Astrocyte of the hippocampus (primary cell): ENCODE results near the gene NALCN.

Experiments
- DNase-seq: peaks from one replicate; pipeline ENCODE4 v3.0.0; 2011; ENCODE audit warnings: low read depth, low spot score

The NALCN gene

DNA sequence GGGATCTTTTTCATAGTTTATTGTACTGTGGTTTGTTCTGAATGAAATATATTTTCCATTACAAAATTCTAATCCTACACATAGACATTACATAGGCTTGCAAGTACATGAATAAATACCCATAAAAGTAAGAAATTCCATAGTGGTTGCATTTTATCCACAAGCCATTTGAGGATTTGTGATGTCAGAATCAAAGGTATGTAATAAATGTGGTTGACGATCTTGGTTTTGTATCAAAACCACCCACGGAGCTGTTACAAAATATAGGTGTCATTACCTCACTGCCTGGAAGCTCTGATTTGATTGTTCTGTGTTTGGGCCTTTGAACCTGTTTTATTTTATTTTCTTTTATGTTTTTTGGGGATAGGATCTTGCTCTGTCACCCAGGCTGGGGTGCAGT is 125.1 kb downstream of the NALCN start:
- peak; percentile 49 for DNase-seq

DNA sequence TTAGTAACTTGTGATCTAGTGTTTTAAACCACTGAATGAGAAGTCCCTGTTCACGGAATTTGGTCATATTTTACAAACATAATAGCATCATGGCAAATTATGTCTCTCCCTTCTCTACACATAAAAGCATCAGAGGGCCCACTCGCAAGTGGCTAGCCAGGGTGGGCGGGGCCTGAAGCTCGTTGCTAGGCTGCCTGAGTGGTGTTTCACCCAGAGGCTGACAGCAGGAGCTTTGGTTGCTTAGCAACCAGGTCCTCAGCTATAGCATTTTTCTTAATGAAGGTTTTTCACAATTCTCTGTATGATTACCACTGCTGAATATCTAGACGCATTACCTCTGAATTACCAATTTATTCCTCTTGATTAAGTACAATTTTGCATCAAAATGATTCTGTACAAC is 126.5 kb downstream of the NALCN start:
- peak; percentile 82 for DNase-seq

GRCh38 chr13:101283782-101284181 is 132.5 kb downstream of the NALCN start:
- no peak for DNase-seq

DNA sequence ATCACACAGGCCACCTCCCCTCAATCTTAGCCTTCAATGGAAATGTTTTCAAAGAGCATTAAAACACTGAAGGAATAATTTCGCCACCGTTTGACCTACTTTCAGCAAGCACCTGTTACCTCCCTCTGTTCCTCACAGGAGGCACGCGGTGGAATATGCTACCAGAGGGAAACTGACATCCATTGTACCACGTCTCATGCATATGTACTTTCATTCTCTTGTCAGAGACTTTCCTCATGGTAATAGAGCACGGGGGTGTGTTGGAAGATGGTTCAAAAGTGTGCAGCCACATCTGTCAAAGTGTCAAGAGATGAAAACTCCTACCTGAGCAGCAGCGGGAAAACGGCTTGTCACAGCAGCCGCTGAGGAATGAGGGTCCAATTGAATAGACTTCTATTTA is 143.4 kb downstream of the NALCN start:
- DNase-seq: no peak

DNA sequence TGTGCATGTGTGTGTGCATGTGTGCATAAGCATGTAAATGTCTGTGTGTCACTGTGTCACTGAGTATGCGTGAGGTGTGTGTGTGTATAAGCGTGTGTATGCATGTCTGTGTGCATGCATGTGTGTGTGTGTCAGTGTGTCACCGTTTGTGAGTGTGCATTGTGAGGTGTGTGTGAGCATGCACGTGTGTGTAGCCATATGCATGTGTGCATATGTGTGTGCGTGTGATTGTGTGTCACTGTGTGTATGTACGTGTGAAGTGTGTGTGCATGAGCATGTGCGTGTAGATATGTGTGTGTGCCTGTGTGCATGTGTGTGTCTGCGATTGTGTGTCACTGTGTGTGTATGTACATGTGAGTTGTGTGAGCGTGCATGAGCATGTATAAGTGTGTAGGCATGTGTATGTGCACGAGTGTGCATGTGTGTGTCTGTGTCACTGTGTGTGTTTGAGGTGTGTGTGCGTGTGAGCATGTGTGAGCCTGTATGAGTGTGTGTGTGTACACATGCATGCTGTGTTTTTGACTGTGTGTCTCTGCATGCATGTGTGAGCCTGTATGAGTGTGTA is 144.5 kb downstream of the NALCN start:
- no peak for DNase-seq

DNA sequence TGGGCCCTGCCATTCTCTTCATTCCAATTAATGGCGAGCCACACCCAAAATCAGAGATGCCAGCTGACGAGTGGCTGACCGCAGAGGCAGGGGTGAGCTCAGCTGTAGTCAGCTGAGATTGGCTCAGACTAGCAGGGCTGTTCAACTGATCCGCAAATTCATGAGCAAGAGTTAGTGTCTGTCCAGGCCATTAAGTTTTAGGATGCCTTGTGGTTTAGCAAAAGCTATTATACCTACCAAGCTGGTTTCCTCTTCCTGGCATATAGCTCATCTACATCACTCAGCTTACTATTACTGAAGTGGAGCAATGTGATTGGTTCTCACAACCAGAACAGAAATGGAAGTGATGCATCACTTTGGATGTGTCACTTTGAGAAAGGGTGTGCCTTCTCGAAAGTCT is 148.7 kb downstream of the NALCN start:
- DNase-seq: peak; percentile 38

- DNase-seq: no peak
Observed at GRCh38 chr13:101265934-101266333, 150.4 kb downstream of the NALCN start.

DNA sequence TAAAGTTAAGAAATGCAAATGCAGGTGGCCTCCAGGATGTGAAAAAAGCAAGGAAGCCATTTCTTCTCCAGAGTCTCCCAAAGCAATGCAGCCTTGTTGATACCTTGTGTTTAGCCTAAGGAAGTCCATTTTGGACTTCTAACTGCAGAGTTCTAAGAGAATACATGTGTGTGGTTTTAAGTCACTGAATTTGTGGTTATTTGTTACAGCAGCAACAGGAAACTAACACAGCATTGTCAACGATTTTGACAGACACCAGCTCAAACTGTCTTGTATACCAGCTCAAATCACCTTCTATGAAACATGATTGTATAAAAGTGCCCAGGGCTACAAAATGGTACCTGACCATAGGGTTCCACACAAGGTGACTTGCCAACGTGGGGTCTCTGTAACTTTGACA is 151.4 kb downstream of the NALCN start:
- no peak for DNase-seq

GRCh38 chr13:101262306-101262705 is 154.0 kb downstream of the NALCN start:
- no peak for DNase-seq

GRCh38 chr13:101258509-101258908 is 157.8 kb downstream of the NALCN start:
- no peak for DNase-seq

GRCh38 chr13:101258071-101258470 is 158.2 kb downstream of the NALCN start:
- peak; percentile 87 for DNase-seq

DNA sequence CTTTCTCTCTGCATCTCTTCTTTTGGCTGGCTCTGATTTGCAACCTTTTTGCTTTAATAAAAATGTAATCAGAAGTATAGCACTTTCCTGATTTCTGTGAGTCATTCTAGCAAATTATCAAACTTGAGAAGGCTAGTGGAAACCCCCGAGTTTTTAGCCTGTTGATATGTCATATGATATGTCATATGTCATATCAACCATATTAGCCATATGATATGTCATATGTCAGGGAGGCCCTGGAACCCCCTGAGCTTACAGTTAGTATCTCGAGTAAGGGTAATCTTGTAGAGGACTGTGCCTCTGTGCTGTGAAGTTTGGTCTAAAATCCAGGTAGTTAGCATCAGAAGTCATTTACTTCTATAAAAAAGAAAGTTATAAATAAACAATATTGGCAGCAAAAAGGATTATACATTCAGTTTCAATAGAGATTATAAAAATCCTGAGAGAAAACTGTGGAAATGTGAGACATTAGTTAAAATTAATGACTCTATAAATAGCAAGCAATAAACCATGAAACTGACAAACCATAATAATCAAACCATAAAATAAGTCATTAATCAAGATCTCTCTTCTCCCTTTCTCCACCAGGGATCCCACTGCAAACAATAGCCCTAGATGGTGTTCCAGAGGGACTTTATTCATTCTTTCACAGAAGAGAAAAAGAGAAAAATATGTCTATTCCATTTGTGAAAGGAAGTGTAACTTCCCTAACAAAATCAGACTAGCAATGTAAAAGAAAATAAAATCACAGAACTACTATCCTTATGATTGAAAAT is 167.4 kb downstream of the NALCN start:
- no peak for DNase-seq

GRCh38 chr13:101242720-101243119 is 173.6 kb downstream of the NALCN start:
- no peak for DNase-seq

- no peak for DNase-seq
Observed at GRCh38 chr13:101238555-101238954, 177.8 kb downstream of the NALCN start.

DNA sequence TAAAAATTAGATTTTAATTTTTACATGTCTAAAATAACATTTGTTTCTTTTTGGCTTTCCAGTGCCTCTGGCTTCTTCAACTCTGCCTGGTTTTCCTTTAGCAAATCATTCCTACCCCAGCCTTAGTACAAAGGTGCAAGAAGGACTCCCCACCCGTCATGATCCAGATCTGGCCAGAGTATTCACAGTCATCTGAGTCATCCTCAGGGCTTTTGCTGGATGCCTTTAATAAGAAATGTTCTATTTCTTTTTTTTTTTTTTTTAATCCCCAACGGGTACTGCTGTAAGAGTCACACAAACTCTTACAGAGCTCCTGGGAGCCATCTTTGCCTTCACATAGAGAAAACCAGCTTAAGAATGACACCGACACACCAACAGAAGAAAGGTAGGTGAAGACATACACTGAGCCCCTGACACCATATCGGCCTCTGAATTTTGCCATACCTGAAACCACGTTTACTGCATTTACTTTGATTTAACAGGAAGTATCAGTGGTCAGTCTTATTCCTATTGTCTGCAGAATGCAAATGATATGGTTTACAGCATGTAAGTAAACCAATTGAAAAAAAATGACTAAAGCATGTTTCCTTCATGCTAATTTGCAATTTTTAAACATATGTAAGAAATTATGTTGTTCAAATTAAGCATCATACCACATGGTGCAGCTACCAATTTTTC is 184.4 kb downstream of the NALCN start:
- DNase-seq: peak; percentile 15

DNA sequence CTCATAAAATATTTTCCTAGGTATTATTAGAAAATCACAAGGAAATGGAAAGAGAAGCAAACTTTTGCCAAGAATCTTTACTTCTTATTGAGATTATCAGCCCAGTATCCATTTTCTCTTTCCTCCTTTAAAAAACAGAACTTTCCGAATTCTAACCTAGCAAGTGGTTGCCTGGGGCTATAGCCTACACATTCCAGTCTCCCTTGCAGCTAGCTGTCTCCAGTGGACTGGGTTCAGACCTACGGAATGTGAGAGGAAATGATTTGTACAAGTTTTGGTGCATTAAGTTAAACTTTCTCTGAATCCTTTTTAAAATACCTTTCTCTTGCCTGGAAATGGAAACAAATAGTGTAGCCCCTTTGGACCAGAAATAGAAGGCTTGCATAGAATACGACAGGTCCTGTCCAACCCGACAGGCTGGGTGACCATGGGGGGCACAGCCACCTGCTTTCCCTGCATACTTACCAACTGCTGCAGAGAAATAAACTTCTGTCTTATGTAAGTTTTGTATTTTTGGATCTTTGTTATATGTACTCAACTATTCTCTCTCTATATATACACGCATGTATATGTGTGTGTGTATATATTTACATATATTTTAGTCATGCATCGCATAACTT is 185.9 kb downstream of the NALCN start:
- DNase-seq: no peak

GRCh38 chr13:101219609-101220265 is 196.6 kb downstream of the NALCN start:
- no peak for DNase-seq

DNA sequence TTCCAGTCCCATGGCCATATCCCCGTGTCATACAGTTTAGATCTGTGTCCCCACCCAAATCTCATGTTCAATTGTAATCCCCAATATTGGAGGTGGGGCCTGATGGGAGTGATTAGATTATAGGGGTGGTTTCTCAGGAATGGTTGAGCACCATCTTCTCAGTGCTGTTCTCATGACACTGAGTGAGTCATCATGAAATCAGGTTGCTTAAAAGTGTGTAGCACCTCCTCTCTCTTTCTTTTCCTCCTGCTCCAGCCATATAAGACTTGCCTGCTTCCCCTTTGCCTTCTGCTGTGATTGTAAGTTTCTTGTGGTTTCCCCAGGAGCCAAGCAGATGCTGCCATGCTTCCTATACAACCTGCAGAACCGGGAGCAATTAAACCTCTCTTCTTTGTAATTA is 197.8 kb downstream of the NALCN start:
- DNase-seq: no peak

GRCh38 chr13:101217086-101217485 is 199.2 kb downstream of the NALCN start:
- DNase-seq: no peak

- no peak for DNase-seq
Observed at GRCh38 chr13:101211261-101211660, 205.0 kb downstream of the NALCN start.

GRCh38 chr13:101210774-101211173 is 205.5 kb downstream of the NALCN start:
- DNase-seq: no peak
